ENCODE measurements around the gene ANKRD11.
A peak's percentile ranks its signal among the peaks of the same experiment; 100 is the strongest.

ANKRD11 gene

GRCh38 chr16:89376812-89377452, 113.4 kb downstream of the ANKRD11 start:
- Histone ChIP-seq H3K18ac (ENCODE audit: low read length) (no peak overlapping the region), H2AFZ (ENCODE audit: insufficient read depth, low read length, poor library complexity) (no peak overlapping the region), H3K79me2 (ENCODE audit: control insufficient read depth, insufficient read depth, low read length, poor library complexity) (peaks cover 33% of the 10 kb centered on the region), H3K27ac (ENCODE audit: low read depth, low read length) (no peak overlapping the region), H3K27me3 (ENCODE audit: insufficient read depth, low read length) (no peaks in the 10 kb centered on the region), H3K4ac (ENCODE audit: low read depth, low read length) (peak overlapping the region; percentile 29), H3K9ac (ENCODE audit: low read length) (no peak overlapping the region), H4K12ac (ENCODE audit: low read depth, low read length) (no peak overlapping the region), H2AK5ac (ENCODE audit: low read length) (no peak overlapping the region), H3K36me3 (ENCODE audit: control insufficient read depth in 1 of 2, insufficient read depth in 2 of 2, low read length in 2 of 2) (peaks cover 3 to 4% of the 10 kb centered on the region in 2 experiments), H3K4me1 (ENCODE audit: control insufficient read depth in 1 of 2, insufficient read depth in 2 of 2, low read length in 2 of 2) (peaks cover 0 to 3% of the 10 kb centered on the region in 2 experiments), H3K9me3 (ENCODE audit: insufficient read depth, low read depth, low read length) (no peaks in the 10 kb centered on the region), H3K4me3 (ENCODE audit: low read depth, low read length) (no peak overlapping the region), H2BK120ac (ENCODE audit: insufficient read depth, low read length, poor library complexity) (no peak overlapping the region), H2BK5ac (ENCODE audit: low read depth, low read length, poor library complexity) (no peak overlapping the region), H4K8ac (ENCODE audit: low read depth, low read length) (no peak overlapping the region), H2BK12ac (ENCODE audit: low read length) (no peak overlapping the region), H3K14ac (ENCODE audit: low read length) (no peak overlapping the region), H4K91ac (ENCODE audit: low read depth, low read length) (no peak overlapping the region), H3K4me2 (ENCODE audit: low read length) (no peak overlapping the region), H3K79me1 (ENCODE audit: low read length) (no peaks in the 10 kb centered on the region), H3K23ac (ENCODE audit: low read length) (no peak overlapping the region)
- WGBS (ENCODE audit: extremely low coverage, insufficient coverage, insufficient read length) = no CpG with 5 or more reads among the region's 8 CpGs
- no peak for DNase-seq

- no peak overlapping the region for H2AK5ac ChIP-seq (ENCODE audit: low read length)
- H2BK12ac ChIP-seq (ENCODE audit: low read length) = no peak overlapping the region
- no peaks in the 10 kb centered on the region for H3K79me1 ChIP-seq (ENCODE audit: low read length)
- H3K4me1 ChIP-seq (ENCODE audit: control insufficient read depth in 1 of 2, insufficient read depth in 2 of 2, low read length in 2 of 2) = peaks cover 3 to 4% of the 10 kb centered on the region in 2 experiments
- H3K36me3 ChIP-seq (ENCODE audit: control insufficient read depth in 1 of 2, insufficient read depth in 2 of 2, low read length in 2 of 2) = peaks cover 4 to 9% of the 10 kb centered on the region in 2 experiments
- WGBS (ENCODE audit: extremely low coverage, insufficient coverage, insufficient read length) = no CpG with 5 or more reads among the region's 10 CpGs
- no peak overlapping the region for H3K4me3 ChIP-seq (ENCODE audit: low read depth, low read length)
- H4K8ac ChIP-seq (ENCODE audit: low read depth, low read length) = no peak overlapping the region
- no peak overlapping the region for H3K9ac ChIP-seq (ENCODE audit: low read length)
- H3K79me2 ChIP-seq (ENCODE audit: control insufficient read depth, insufficient read depth, low read length, poor library complexity) = peaks cover 27% of the 10 kb centered on the region
- H3K23ac ChIP-seq (ENCODE audit: low read length) = no peak overlapping the region
- H4K91ac ChIP-seq (ENCODE audit: low read depth, low read length) = no peak overlapping the region
- no peak overlapping the region for H3K18ac ChIP-seq (ENCODE audit: low read length)
- H3K14ac ChIP-seq (ENCODE audit: low read length) = no peak overlapping the region
- H3K4ac ChIP-seq (ENCODE audit: low read depth, low read length) = peak overlapping the region; percentile 76
- DNase-seq = no peak
- H2BK5ac ChIP-seq (ENCODE audit: low read depth, low read length, poor library complexity) = no peak overlapping the region
- H2AFZ ChIP-seq (ENCODE audit: insufficient read depth, low read length, poor library complexity) = no peak overlapping the region
- H3K9me3 ChIP-seq (ENCODE audit: insufficient read depth, low read depth, low read length) = no peaks in the 10 kb centered on the region
- no peak overlapping the region for H4K12ac ChIP-seq (ENCODE audit: low read depth, low read length)
- H3K27ac ChIP-seq (ENCODE audit: low read depth, low read length) = no peak overlapping the region
- no peak overlapping the region for H2BK120ac ChIP-seq (ENCODE audit: insufficient read depth, low read length, poor library complexity)
- H3K27me3 ChIP-seq (ENCODE audit: insufficient read depth, low read length) = no peaks in the 10 kb centered on the region
- no peak overlapping the region for H3K4me2 ChIP-seq (ENCODE audit: low read length)
These were observed 114.7 kb downstream of the ANKRD11 start for GRCh38 chr16:89375686-89376085.

DNA sequence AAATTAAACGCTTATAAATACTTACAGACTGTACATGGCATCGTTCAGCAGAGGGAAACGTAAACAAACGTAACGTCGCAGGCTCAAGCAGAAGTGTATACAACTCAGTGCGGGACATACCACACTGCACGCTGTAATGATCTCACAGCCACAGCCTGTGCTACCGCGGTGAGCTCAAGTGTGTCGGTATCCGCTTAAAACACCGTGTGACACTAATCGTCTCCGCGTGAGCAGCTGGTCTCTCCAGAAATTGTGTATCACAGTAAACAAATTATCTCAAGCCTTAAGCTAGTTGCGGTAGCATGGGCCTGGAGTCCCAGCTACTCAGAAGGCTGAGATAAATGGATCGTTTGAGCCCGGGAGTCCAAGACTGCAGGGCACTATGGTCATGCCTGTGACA, 115.3 kb downstream of the ANKRD11 start:
- Histone ChIP-seq H3K23ac (ENCODE audit: low read length) (no peak overlapping the region), H3K4me3 (ENCODE audit: low read depth, low read length) (no peak overlapping the region), H3K36me3 (ENCODE audit: control insufficient read depth in 1 of 2, insufficient read depth in 2 of 2, low read length in 2 of 2) (peaks cover 4 to 9% of the 10 kb centered on the region in 2 experiments), H2BK5ac (ENCODE audit: low read depth, low read length, poor library complexity) (no peak overlapping the region), H4K91ac (ENCODE audit: low read depth, low read length) (no peak overlapping the region), H3K4ac (ENCODE audit: low read depth, low read length) (peak overlapping the region; percentile 29), H2AFZ (ENCODE audit: insufficient read depth, low read length, poor library complexity) (no peak overlapping the region), H3K27me3 (ENCODE audit: insufficient read depth, low read length) (no peaks in the 10 kb centered on the region), H3K14ac (ENCODE audit: low read length) (no peak overlapping the region), H3K79me2 (ENCODE audit: control insufficient read depth, insufficient read depth, low read length, poor library complexity) (peaks cover 24% of the 10 kb centered on the region), H3K9me3 (ENCODE audit: insufficient read depth, low read depth, low read length) (no peaks in the 10 kb centered on the region), H3K4me1 (ENCODE audit: control insufficient read depth in 1 of 2, insufficient read depth in 2 of 2, low read length in 2 of 2) (peaks cover 10% of the 10 kb centered on the region in 2 experiments), H3K79me1 (ENCODE audit: low read length) (no peaks in the 10 kb centered on the region), H3K9ac (ENCODE audit: low read length) (no peak overlapping the region), H3K18ac (ENCODE audit: low read length) (no peak overlapping the region), H3K27ac (ENCODE audit: low read depth, low read length) (no peak overlapping the region), H3K4me2 (ENCODE audit: low read length) (no peak overlapping the region), H2AK5ac (ENCODE audit: low read length) (no peak overlapping the region), H4K12ac (ENCODE audit: low read depth, low read length) (no peak overlapping the region), H2BK120ac (ENCODE audit: insufficient read depth, low read length, poor library complexity) (no peak overlapping the region), H4K8ac (ENCODE audit: low read depth, low read length) (no peak overlapping the region), H2BK12ac (ENCODE audit: low read length) (no peak overlapping the region)
- DNase-seq = no peak
- WGBS (ENCODE audit: extremely low coverage, insufficient coverage, insufficient read length) = no CpG with 5 or more reads among the region's 19 CpGs

GRCh38 chr16:89374393-89374960, 115.9 kb downstream of the ANKRD11 start:
- H3K9me3 ChIP-seq (ENCODE audit: insufficient read depth, low read depth, low read length) = no peaks in the 10 kb centered on the region
- H4K91ac ChIP-seq (ENCODE audit: low read depth, low read length) = no peak overlapping the region
- H3K79me2 ChIP-seq (ENCODE audit: control insufficient read depth, insufficient read depth, low read length, poor library complexity) = peaks cover 23% of the 10 kb centered on the region
- no peak overlapping the region for H3K18ac ChIP-seq (ENCODE audit: low read length)
- H3K36me3 ChIP-seq (ENCODE audit: control insufficient read depth in 1 of 2, insufficient read depth in 2 of 2, low read length in 2 of 2) = peaks cover 4 to 9% of the 10 kb centered on the region in 2 experiments
- no peak overlapping the region for H3K9ac ChIP-seq (ENCODE audit: low read length)
- no peak overlapping the region for H2BK12ac ChIP-seq (ENCODE audit: low read length)
- peaks cover 15% of the 10 kb centered on the region in 2 experiments for H3K4me1 ChIP-seq (ENCODE audit: control insufficient read depth in 1 of 2, insufficient read depth in 2 of 2, low read length in 2 of 2)
- no peak overlapping the region for H3K23ac ChIP-seq (ENCODE audit: low read length)
- H3K79me1 ChIP-seq (ENCODE audit: low read length) = no peaks in the 10 kb centered on the region
- no CpG with 5 or more reads among the region's 18 CpGs for WGBS (ENCODE audit: extremely low coverage, insufficient coverage, insufficient read length)
- H2BK120ac ChIP-seq (ENCODE audit: insufficient read depth, low read length, poor library complexity) = no peak overlapping the region
- peak overlapping the region; percentile 83 for H3K4ac ChIP-seq (ENCODE audit: low read depth, low read length)
- H3K4me3 ChIP-seq (ENCODE audit: low read depth, low read length) = no peak overlapping the region
- no peak overlapping the region for H2BK5ac ChIP-seq (ENCODE audit: low read depth, low read length, poor library complexity)
- no peak overlapping the region for H3K27ac ChIP-seq (ENCODE audit: low read depth, low read length)
- H3K14ac ChIP-seq (ENCODE audit: low read length) = no peak overlapping the region
- H4K12ac ChIP-seq (ENCODE audit: low read depth, low read length) = no peak overlapping the region
- H3K27me3 ChIP-seq (ENCODE audit: insufficient read depth, low read length) = no peaks in the 10 kb centered on the region
- no peak overlapping the region for H4K8ac ChIP-seq (ENCODE audit: low read depth, low read length)
- no peak overlapping the region for H3K4me2 ChIP-seq (ENCODE audit: low read length)
- H2AK5ac ChIP-seq (ENCODE audit: low read length) = no peak overlapping the region
- no peak for DNase-seq
- no peak overlapping the region for H2AFZ ChIP-seq (ENCODE audit: insufficient read depth, low read length, poor library complexity)

All from trophoblast cell (in vitro differentiated cells and primary cell).